ENCODE measurements around the gene MGRN1. TPM values are rescaled to one million over a fixed set of nuclear protein-coding genes. Genes with fewer than 3 reads are reported as not detected.

Gene MGRN1
- total and polyA plus RNA-seq, 9 donors: 21.5 to 94.2 (median 61.1) TPM

- H3K27me3 ChIP-seq: no peaks in the 10 kb centered on the region
- H3K27ac ChIP-seq: peak overlapping the region; percentile 69 to 95
- H3K9me3 ChIP-seq: no peaks in the 10 kb centered on the region
- H3K4me3 ChIP-seq: peak overlapping the region; percentile 55
- H3K4me1 ChIP-seq (ENCODE audit: insufficient read depth): peaks cover 18% of the 10 kb centered on the region
- peak; percentile 99 to 100 (median 99) for DNase-seq
- no peaks in the 10 kb centered on the region for H3K36me3 ChIP-seq
- WGBS, 3 donors: 0 to 1% (median 1%) methylated on average over 29 to 57 of the region's 57 CpGs
- intact Hi-C loops (cut with DNase I): loop anchor here in 1 of 4 donors (10.0 kb wide), 1 partner anchor 339 kb away; the partner anchor contains the start of gene SEC14L5
- peak; percentile 89 for TF ChIP-seq EP300 (IDR thresholded peaks at IDR 0.05)
- peak in 2 of 3 donors; percentile 12 to 52 for TF ChIP-seq CTCF (IDR thresholded peaks at IDR 0.05)
- peak; percentile 74 for TF ChIP-seq POLR2A (IDR thresholded peaks at IDR 0.05)
Measured at GRCh38 chr16:4616047-4616811, 8.4 kb upstream of the MGRN1 start.

DNA sequence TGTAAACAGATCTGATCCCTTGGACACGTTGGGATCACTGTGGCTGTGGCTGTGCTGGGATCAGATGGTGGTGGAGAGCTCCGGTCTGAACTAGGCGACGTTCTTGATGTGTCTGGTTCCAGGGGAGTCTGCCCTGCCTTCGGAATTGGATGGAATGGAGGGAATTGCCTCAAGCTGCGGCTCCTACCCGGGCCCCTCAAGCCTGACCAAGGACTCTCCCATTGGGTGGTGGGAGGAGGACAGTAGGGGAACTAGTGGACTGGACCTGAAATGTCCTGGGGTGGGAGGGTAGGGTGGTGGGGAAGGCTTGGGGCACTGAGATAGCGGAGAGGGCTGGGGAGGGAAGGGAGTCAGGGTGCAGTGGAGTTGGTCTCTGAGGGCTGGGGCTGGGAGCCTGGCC lies 6.7 kb upstream of the MGRN1 start:
- Histone ChIP-seq H3K9me3 (no peaks in the 10 kb centered on the region), H3K4me1 (ENCODE audit: insufficient read depth) (peaks cover 15% of the 10 kb centered on the region), H3K4me3 (no peak overlapping the region), H3K27me3 (no peaks in the 10 kb centered on the region), H3K36me3 (no peaks in the 10 kb centered on the region), H3K27ac (no peak overlapping the region)
- intact Hi-C loops (cut with DNase I): loop anchor here in 1 of 4 donors (10.0 kb wide), 1 partner anchor 337 kb away; the partner anchor contains the start of gene SEC14L5
- no peak for TF ChIP-seq EP300 (IDR thresholded peaks at IDR 0.05)
- no peak for TF ChIP-seq POLR2A (IDR thresholded peaks at IDR 0.05)
- TF ChIP-seq CTCF (IDR thresholded peaks at IDR 0.05): no peak
- DNase-seq: no peak
- WGBS, 3 donors: 83 to 88% (median 87%) methylated on average over 8 of the region's 8 CpGs

DNA sequence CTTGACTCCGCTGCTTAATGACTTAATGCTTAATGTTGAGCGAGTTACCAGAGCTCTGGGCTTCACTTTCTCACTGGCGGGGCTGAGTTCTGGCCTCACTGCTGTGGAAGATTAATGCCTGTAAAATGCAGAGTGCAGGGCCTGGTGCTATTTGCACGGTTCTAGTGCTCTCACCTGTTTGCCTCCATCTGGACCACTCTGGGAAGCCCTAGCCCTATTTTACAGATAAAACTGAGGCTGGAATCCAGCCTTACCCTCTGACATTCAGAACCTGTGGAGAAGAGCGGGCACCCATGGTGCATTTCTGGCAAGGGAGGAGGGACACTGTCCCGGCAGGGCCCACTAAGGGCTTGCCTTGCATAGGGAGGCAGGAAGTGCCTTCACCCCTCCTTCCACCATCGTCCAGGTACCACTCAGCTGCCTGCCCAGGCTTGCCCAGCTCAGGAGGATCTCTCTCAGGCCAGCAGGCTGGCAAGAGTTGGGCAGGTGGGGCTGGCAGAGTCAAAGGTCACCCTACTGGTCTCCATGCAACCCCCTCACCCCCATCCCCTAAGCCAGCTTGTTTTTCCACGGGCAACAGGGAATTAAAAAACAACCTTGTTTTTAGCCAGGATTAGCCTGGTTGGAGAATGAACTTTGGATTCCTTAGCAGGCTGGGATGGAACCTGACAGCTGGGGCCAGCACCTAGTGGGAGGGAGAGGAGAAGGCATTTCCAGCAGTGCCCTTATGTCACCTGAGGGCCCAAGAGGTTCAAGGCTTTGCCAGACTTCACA lies 5.8 kb upstream of the MGRN1 start:
- no peak overlapping the region for H3K27ac ChIP-seq
- no peak for DNase-seq
- no peak overlapping the region for H3K4me3 ChIP-seq
- no peaks in the 10 kb centered on the region for H3K27me3 ChIP-seq
- H3K36me3 ChIP-seq: no peaks in the 10 kb centered on the region
- peaks cover 8% of the 10 kb centered on the region for H3K4me1 ChIP-seq (ENCODE audit: insufficient read depth)
- no peak for TF ChIP-seq EP300 (IDR thresholded peaks at IDR 0.05)
- no peak for TF ChIP-seq CTCF (IDR thresholded peaks at IDR 0.05)
- TF ChIP-seq POLR2A (IDR thresholded peaks at IDR 0.05): no peak
- intact Hi-C loops (cut with DNase I): loop anchor here in 1 of 4 donors (10.0 kb wide), 1 partner anchor 336 kb away; the partner anchor contains the start of gene SEC14L5
- 77 to 86% (median 81%) methylated on average over 8 of the region's 8 CpGs for WGBS, 3 donors
- no peaks in the 10 kb centered on the region for H3K9me3 ChIP-seq

- Histone ChIP-seq H3K4me3 (no peak overlapping the region), H3K4me1 (ENCODE audit: insufficient read depth) (peaks cover 13% of the 10 kb centered on the region), H3K27ac (no peak overlapping the region), H3K27me3 (no peaks in the 10 kb centered on the region), H3K9me3 (no peaks in the 10 kb centered on the region), H3K36me3 (no peaks in the 10 kb centered on the region)
- TF ChIP-seq EP300 (IDR thresholded peaks at IDR 0.05): no peak
- TF ChIP-seq CTCF (IDR thresholded peaks at IDR 0.05): no peak
- TF ChIP-seq POLR2A (IDR thresholded peaks at IDR 0.05): no peak
- DNase-seq: no peak
- intact Hi-C loops (cut with DNase I): no loop called here
- 75 to 82% (median 78%) methylated on average over 7 of the region's 7 CpGs for WGBS, 3 donors
Measured at GRCh38 chr16:4623593-4623992, 1.0 kb upstream of the MGRN1 start.

All from ovary (tissue), 9 donors.